HFFc6 (cell line): Measurements from ENCODE around the gene MVK. TPM values are rescaled to one million over a fixed set of nuclear protein-coding genes. Genes with fewer than 3 reads are reported as not detected.

ENCODE experiments used
- DNase-seq: peaks from one replicate; pipeline ENCODE4 v3.0.0-alpha.2; 2018
- H3K27ac Mint-ChIP-seq: 2 replicates; pipeline ENCODE4 v1.8.0; 2020; ENCODE audit warnings: mild to moderate bottlenecking, mixed read lengths
- H3K27me3 Mint-ChIP-seq: 2 replicates; pipeline ENCODE4 v1.8.0; 2021; ENCODE audit warnings: mild to moderate bottlenecking, moderate library complexity, mixed read lengths; ENCODE audit not compliant: insufficient read depth
- H3K36me3 Mint-ChIP-seq: 2 replicates; pipeline ENCODE4 v1.8.0; 2021; ENCODE audit warnings: low read depth, mixed read lengths
- H3K4me1 Mint-ChIP-seq: 2 replicates; pipeline ENCODE4 v1.8.0; 2020; ENCODE audit warnings: low read depth, mixed read lengths
- H3K4me3 Mint-ChIP-seq: 2 replicates; pipeline ENCODE4 v1.8.0; 2020; ENCODE audit warnings: mild to moderate bottlenecking, moderate library complexity, mixed read lengths
- H3K9me3 Mint-ChIP-seq: 2 replicates; pipeline ENCODE4 v1.8.0; 2020; ENCODE audit warnings: mild to moderate bottlenecking, mixed read lengths
- total RNA-seq, 6 experiments: library from RNA; stranded (reverse); fragmentation: NEBNext Ultra II Directional; extraction: Animal tissue kit (Norgen Biotek cat#: 25700); gene quantifications; 2 replicates in 1 of 6; 3 replicates in 5 of 6; pipeline ENCODE4 v1.2.3, GENCODE V29; 2021
- TF ChIP-seq, protein P1 (sequence below): fragments of 200-600 bp; sonication (generic); IDR thresholded peaks from 2 replicates; pipeline ENCODE4 v1.5.0; 2021; ENCODE audit warnings: antibody characterized with exemption, mild to moderate bottlenecking

The MVK gene
- total RNA-seq, 6 experiments from 2014 or later: 7.1 to 10.4 (median 7.9) TPM

DNA sequence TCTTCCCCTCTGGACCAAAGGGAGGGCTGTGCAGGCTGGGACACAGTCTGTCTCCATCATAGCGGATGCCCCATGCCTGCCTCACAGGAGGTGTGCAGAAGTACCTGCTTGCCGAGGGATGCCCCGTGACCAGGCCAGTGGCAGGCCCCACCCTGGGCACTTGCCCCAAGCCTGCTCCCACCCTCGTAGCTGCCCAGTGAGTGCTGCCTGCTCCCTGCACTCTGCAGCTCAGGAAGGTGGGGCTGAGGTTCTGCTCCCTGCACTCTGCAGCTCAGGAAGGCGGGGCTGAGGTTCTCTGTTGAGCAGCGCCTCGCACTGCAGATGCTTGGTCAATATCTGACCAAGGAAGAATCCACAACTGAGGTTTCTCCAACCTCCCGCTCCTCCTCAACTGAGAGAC is 7.2 kb upstream of the MVK start:
- Mint-ChIP-seq H3K4me3 (no peak overlapping the region), H3K27ac (no peak overlapping the region), H3K36me3 (peaks cover 9% of the 10 kb centered on the region), H3K4me1 (no peaks in the 10 kb centered on the region), H3K27me3 (no peaks in the 10 kb centered on the region; the same call in 1 of the 2 replicates), H3K9me3 (peaks cover 4% of the 10 kb centered on the region; the same call in 1 of the 2 replicates)
- DNase-seq: no peak
- TF ChIP-seq, protein P1, sequence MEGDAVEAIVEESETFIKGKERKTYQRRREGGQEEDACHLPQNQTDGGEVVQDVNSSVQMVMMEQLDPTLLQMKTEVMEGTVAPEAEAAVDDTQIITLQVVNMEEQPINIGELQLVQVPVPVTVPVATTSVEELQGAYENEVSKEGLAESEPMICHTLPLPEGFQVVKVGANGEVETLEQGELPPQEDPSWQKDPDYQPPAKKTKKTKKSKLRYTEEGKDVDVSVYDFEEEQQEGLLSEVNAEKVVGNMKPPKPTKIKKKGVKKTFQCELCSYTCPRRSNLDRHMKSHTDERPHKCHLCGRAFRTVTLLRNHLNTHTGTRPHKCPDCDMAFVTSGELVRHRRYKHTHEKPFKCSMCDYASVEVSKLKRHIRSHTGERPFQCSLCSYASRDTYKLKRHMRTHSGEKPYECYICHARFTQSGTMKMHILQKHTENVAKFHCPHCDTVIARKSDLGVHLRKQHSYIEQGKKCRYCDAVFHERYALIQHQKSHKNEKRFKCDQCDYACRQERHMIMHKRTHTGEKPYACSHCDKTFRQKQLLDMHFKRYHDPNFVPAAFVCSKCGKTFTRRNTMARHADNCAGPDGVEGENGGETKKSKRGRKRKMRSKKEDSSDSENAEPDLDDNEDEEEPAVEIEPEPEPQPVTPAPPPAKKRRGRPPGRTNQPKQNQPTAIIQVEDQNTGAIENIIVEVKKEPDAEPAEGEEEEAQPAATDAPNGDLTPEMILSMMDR: no peak

DNA sequence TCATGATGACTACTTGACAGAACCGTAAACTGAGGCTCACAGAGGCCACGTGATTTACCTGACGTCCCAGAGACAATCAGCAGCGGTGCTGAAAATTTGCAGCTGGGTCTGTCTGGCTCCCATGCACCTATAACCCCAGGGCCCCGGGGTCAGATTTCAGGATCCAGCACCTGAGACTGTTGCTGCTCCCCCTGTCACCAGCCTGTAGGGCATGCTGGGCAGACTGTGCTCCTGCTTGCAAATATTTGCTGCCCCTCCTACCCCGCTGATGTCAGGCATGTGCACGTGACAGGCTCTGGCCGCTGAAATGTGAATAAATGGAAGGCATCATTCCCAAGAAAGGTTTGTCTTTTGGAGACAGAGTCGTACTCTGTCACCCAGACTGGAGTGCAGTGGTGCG is 6.3 kb upstream of the MVK start:
- Mint-ChIP-seq H3K36me3 (peaks cover 1% of the 10 kb centered on the region), H3K4me3 (no peak overlapping the region), H3K9me3 (peaks cover under 1% of the 10 kb centered on the region; the same call in 1 of the 2 replicates), H3K27ac (no peak overlapping the region), H3K27me3 (no peaks in the 10 kb centered on the region; the same call in 1 of the 2 replicates), H3K4me1 (no peaks in the 10 kb centered on the region)
- no peak for DNase-seq
- TF ChIP-seq, protein P1: no peak

DNA sequence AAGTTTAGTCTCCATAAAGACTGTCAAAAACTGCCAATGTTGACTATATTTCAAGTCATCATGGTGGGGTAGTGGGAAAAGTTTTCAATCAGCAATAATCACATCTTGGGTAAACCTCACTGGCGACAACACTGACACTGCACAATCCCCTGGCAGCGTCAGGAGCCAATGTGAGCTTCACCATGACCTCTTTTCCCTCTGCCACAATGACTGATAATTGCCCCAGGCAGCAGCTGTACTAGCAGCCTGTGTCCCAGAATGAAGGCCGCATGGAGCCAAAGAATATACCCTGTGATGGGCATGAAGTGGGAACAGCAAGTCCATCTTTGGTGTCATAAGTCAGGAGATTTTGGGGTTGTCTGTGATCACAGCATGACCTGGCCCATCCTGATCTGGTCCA is 5.6 kb upstream of the MVK start:
- H3K4me1 Mint-ChIP-seq: peaks cover 7% of the 10 kb centered on the region
- H3K9me3 Mint-ChIP-seq: no peaks in the 10 kb centered on the region
- no peak for DNase-seq
- no peak overlapping the region for H3K27ac Mint-ChIP-seq
- no peaks in the 10 kb centered on the region for H3K36me3 Mint-ChIP-seq
- TF ChIP-seq, protein P1: no peak
- H3K4me3 Mint-ChIP-seq: no peak overlapping the region
- no peaks in the 10 kb centered on the region; the same call in 1 of the 2 replicates for H3K27me3 Mint-ChIP-seq

DNA sequence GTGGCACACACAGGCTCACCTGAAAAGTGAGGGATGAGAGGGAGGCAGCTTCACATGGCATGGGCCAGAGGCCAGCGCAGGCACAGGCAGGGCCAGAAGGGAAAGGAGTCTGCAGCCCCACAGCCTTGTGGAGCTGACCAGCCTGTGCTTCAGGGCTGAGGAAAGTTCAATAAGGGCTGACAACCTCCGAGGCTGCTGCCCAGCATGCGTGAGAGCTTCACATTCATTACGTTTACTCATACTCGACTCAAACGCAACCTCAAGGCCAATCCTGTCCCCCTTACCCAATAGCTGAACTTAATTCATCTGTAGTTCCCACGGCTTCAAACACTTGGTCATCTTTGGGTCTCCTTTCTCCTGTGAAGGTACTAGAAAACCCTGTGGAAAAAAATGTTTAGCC is 5.1 kb upstream of the MVK start:
- Mint-ChIP-seq H3K9me3 (no peaks in the 10 kb centered on the region), H3K4me1 (peaks cover 9% of the 10 kb centered on the region), H3K27ac (no peak overlapping the region), H3K27me3 (no peaks in the 10 kb centered on the region; the same call in 1 of the 2 replicates), H3K36me3 (no peaks in the 10 kb centered on the region), H3K4me3 (no peak overlapping the region)
- TF ChIP-seq, protein P1: no peak
- DNase-seq: no peak

DNA sequence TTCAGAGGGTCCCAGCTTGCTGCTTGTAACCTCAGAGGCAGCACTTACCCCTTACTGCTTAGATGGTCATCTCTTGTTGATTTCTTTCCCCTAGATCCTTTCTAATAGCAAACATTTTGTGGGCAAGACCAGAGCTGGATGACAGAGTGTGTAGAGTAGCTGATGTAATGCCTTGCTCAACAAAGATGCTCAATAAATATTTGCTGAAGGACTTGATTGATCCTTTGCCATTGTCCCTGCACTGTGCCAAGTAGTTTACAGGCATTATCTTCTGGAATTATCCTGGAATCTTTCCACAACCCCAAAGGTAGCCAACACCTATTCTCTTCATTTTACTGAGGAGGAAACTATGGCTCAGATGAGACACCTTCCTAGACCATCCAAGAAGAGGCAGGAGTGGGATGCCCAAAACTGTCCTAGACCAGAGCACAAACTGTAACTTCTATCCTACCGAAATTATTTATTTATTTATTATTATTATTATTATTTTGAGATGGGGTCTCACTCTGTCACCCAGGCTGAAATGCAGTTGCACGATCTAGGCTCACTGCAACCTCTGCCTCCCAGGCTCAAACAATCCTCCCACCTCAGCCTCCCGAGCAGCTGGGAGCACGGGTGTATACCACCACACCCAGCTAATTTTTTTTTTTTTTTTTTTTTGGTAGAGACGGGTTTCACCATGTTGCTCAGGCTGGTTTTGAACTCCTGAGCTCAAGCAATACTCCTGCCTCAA is 1.7 kb upstream of the MVK start:
- no peak overlapping the region for H3K4me3 Mint-ChIP-seq
- DNase-seq: no peak
- no peak overlapping the region for H3K27ac Mint-ChIP-seq
- H3K4me1 Mint-ChIP-seq: peaks cover 21% of the 10 kb centered on the region
- H3K36me3 Mint-ChIP-seq: no peaks in the 10 kb centered on the region
- no peaks in the 10 kb centered on the region for H3K9me3 Mint-ChIP-seq
- H3K27me3 Mint-ChIP-seq: peaks cover 1% of the 10 kb centered on the region
- TF ChIP-seq, protein P1: no peak
